ENCODE measurements around the gene ICAM2. TPM values are rescaled to one million over a fixed set of nuclear protein-coding genes. Genes with fewer than 3 reads are reported as not detected.

ICAM2 gene
- total RNA-seq, 5 donors from 2014 or later (not counting 1 experiment from before 2014, with no cell fraction given) = 69.6 to 132 (median 116) TPM

- H3K4me1 ChIP-seq (ENCODE audit: control insufficient read depth in 1 of 2, extremely low read depth in 1 of 2, insufficient read depth in 2 of 2, low read length in 2 of 2) = peaks cover 0 to 11% of the 10 kb centered on the region in 2 experiments
- no peaks in the 10 kb centered on the region for H3K9me3 ChIP-seq
- no peak overlapping the region for H3K4me3 ChIP-seq (ENCODE audit: control insufficient read depth in 1 of 2, extremely low read depth in 1 of 2, low read length in 1 of 2)
- CTCF ChIA-PET = interaction anchor here in 1 of 2 donors (0.5 kb wide), 1 partner anchor 791 kb away, joined by 4 read pairs; no protein-coding TSS in a partner anchor
- peaks cover 0 to 16% of the 10 kb centered on the region in 2 experiments for H3K27me3 ChIP-seq (replicated peaks in 1 of 2; ENCODE audit: control insufficient read depth in 2 of 2, extremely low read depth in 1 of 2, insufficient read depth in 2 of 2, low read length in 1 of 2)
- Mint-ChIP-seq H3K4me3 (no peak overlapping the region), H3K9me3 (no peaks in the 10 kb centered on the region), H3K36me3 (no peaks in the 10 kb centered on the region), H3K4me1 (peaks cover 0 to 14% (median 2%) of the 10 kb centered on the region in 3 donors), H3K27ac (peak overlapping the region in 1 of 2 donors; percentile 27), H3K27me3 (no peaks in the 10 kb centered on the region)
- DNase-seq = no peak
- H3K36me3 ChIP-seq (ENCODE audit: control insufficient read depth in 2 of 2, extremely low read depth in 1 of 2, insufficient read depth in 1 of 2, low read length in 1 of 2) = no peaks in the 10 kb centered on the region
- POLR2A ChIA-PET = no interaction called here
- 81% methylated on average over 11 of the region's 12 CpGs for whole genome bisulfite sequencing (ENCODE audit: insufficient coverage)
- no peak overlapping the region for H3K27ac ChIP-seq (ENCODE audit: low read length)
- no peak for ATAC-seq (replicated peaks in 1 of 4)
These were observed 46.4 kb downstream of the ICAM2 start for GRCh38 chr17:63973930-63974593.

GRCh38 chr17:63973247-63973646 is 47.2 kb downstream of the ICAM2 start:
- Mint-ChIP-seq H3K36me3 (no peaks in the 10 kb centered on the region), H3K4me3 (no peak overlapping the region), H3K4me1 (peaks cover 0 to 14% (median 2%) of the 10 kb centered on the region in 3 donors), H3K27ac (no peak overlapping the region), H3K9me3 (no peaks in the 10 kb centered on the region), H3K27me3 (no peaks in the 10 kb centered on the region)
- Histone ChIP-seq H3K27me3 (replicated peaks in 1 of 2; ENCODE audit: control insufficient read depth in 2 of 2, extremely low read depth in 1 of 2, insufficient read depth in 2 of 2, low read length in 1 of 2) (peaks cover 0 to 16% of the 10 kb centered on the region in 2 experiments), H3K27ac (ENCODE audit: low read length) (no peak overlapping the region), H3K4me3 (ENCODE audit: control insufficient read depth in 1 of 2, extremely low read depth in 1 of 2, low read length in 1 of 2) (no peak overlapping the region), H3K4me1 (ENCODE audit: control insufficient read depth in 1 of 2, extremely low read depth in 1 of 2, insufficient read depth in 2 of 2, low read length in 2 of 2) (peaks cover 0 to 11% of the 10 kb centered on the region in 2 experiments), H3K36me3 (ENCODE audit: control insufficient read depth in 2 of 2, extremely low read depth in 1 of 2, insufficient read depth in 1 of 2, low read length in 1 of 2) (no peaks in the 10 kb centered on the region), H3K9me3 (no peaks in the 10 kb centered on the region)
- DNase-seq (no peak), ATAC-seq (replicated peaks in 1 of 4) (no peak)
- CTCF ChIA-PET = no interaction called here
- POLR2A ChIA-PET = no interaction called here
- WGBS (ENCODE audit: insufficient coverage) = 91% methylated on average over 6 of the region's 6 CpGs

GRCh38 chr17:63972796-63973195 is 47.6 kb downstream of the ICAM2 start, which contains the start of gene SCN4A:
SCN4A (minus strand) TSS chr17:63972918; CDS start chr17:63972841, 77 bp downstream.
- 90% methylated on average over 7 of the region's 14 CpGs for WGBS (ENCODE audit: insufficient coverage)
- ChIA-PET POLR2A (no interaction called here), CTCF (no interaction called here)
- Histone ChIP-seq H3K27ac (ENCODE audit: low read length) (no peak within 1 kb of the TSS), H3K9me3 (no peaks in the 10 kb centered on the region), H3K27me3 (replicated peaks in 1 of 2; ENCODE audit: control insufficient read depth in 2 of 2, extremely low read depth in 1 of 2, insufficient read depth in 2 of 2, low read length in 1 of 2) (peaks cover 0 to 16% of the 10 kb centered on the region in 2 experiments), H3K36me3 (ENCODE audit: control insufficient read depth in 2 of 2, extremely low read depth in 1 of 2, insufficient read depth in 1 of 2, low read length in 1 of 2) (no peaks in the 10 kb centered on the region), H3K4me3 (ENCODE audit: control insufficient read depth in 1 of 2, extremely low read depth in 1 of 2, low read length in 1 of 2) (no peak within 1 kb of the TSS), H3K4me1 (ENCODE audit: control insufficient read depth in 1 of 2, extremely low read depth in 1 of 2, insufficient read depth in 2 of 2, low read length in 2 of 2) (peaks cover 0 to 13% of the 10 kb centered on the region in 2 experiments)
- H3K27me3 Mint-ChIP-seq = no peaks in the 10 kb centered on the region
- H3K4me1 Mint-ChIP-seq = peaks cover 0 to 14% (median 2%) of the 10 kb centered on the region in 3 donors
- H3K9me3 Mint-ChIP-seq = no peaks in the 10 kb centered on the region
- no peaks in the 10 kb centered on the region for H3K36me3 Mint-ChIP-seq
- H3K4me3 Mint-ChIP-seq = no peak within 1 kb of the TSS
- DNase-seq (no peak), ATAC-seq (replicated peaks in 1 of 4) (no peak)
- peak within 1 kb of the TSS in 1 of 2 donors; percentile 36 for H3K27ac Mint-ChIP-seq

- Mint-ChIP-seq H3K9me3 (no peaks in the 10 kb centered on the region), H3K36me3 (no peaks in the 10 kb centered on the region), H3K27ac (no peak overlapping the region), H3K27me3 (no peaks in the 10 kb centered on the region), H3K4me3 (no peak overlapping the region), H3K4me1 (peaks cover 11 to 14% (median 11%) of the 10 kb centered on the region in 3 donors)
- Histone ChIP-seq H3K27me3 (replicated peaks in 1 of 2; ENCODE audit: control insufficient read depth in 2 of 2, extremely low read depth in 1 of 2, insufficient read depth in 2 of 2, low read length in 1 of 2) (peaks cover 0 to 8% of the 10 kb centered on the region in 2 experiments), H3K27ac (ENCODE audit: low read length) (no peak overlapping the region), H3K9me3 (no peaks in the 10 kb centered on the region), H3K4me3 (ENCODE audit: control insufficient read depth in 1 of 2, extremely low read depth in 1 of 2, low read length in 1 of 2) (no peak overlapping the region), H3K4me1 (ENCODE audit: control insufficient read depth in 1 of 2, extremely low read depth in 1 of 2, insufficient read depth in 2 of 2, low read length in 2 of 2) (peaks cover 0 to 29% of the 10 kb centered on the region in 2 experiments), H3K36me3 (ENCODE audit: control insufficient read depth in 2 of 2, extremely low read depth in 1 of 2, insufficient read depth in 1 of 2, low read length in 1 of 2) (no peaks in the 10 kb centered on the region)
- ChIA-PET CTCF (interaction anchor here in 1 of 2 donors (0.7 kb wide), 1 partner anchor 273 kb away, joined by 3 read pairs; no protein-coding TSS in a partner anchor), POLR2A (no interaction called here)
- ATAC-seq (replicated peaks in 1 of 4) (no peak), DNase-seq (no peak)
- WGBS (ENCODE audit: insufficient coverage) = 86% methylated on average over 6 of the region's 10 CpGs
These were observed 51.2 kb downstream of the ICAM2 start for GRCh38 chr17:63969278-63969677.

GRCh38 chr17:63967953-63968352 is 52.5 kb downstream of the ICAM2 start:
- H3K4me3 ChIP-seq (ENCODE audit: control insufficient read depth in 1 of 2, extremely low read depth in 1 of 2, low read length in 1 of 2) = no peak overlapping the region
- no peaks in the 10 kb centered on the region for H3K36me3 ChIP-seq (ENCODE audit: control insufficient read depth in 2 of 2, extremely low read depth in 1 of 2, insufficient read depth in 1 of 2, low read length in 1 of 2)
- H3K4me1 ChIP-seq (ENCODE audit: control insufficient read depth in 1 of 2, extremely low read depth in 1 of 2, insufficient read depth in 2 of 2, low read length in 2 of 2) = peaks cover 0 to 29% of the 10 kb centered on the region in 2 experiments
- no peaks in the 10 kb centered on the region for H3K36me3 Mint-ChIP-seq
- 76% methylated on average over 15 of the region's 19 CpGs for WGBS (ENCODE audit: insufficient coverage)
- no peak for DNase-seq
- H3K27ac ChIP-seq (ENCODE audit: low read length) = no peak overlapping the region
- no peak for ATAC-seq (replicated peaks in 1 of 4)
- H3K27me3 ChIP-seq (replicated peaks in 1 of 2; ENCODE audit: control insufficient read depth in 2 of 2, extremely low read depth in 1 of 2, insufficient read depth in 2 of 2, low read length in 1 of 2) = no peaks in the 10 kb centered on the region
- no peaks in the 10 kb centered on the region for H3K9me3 ChIP-seq
- H3K4me3 Mint-ChIP-seq = no peak overlapping the region
- H3K9me3 Mint-ChIP-seq = no peaks in the 10 kb centered on the region
- H3K27me3 Mint-ChIP-seq = no peaks in the 10 kb centered on the region
- no peak overlapping the region for H3K27ac Mint-ChIP-seq
- CTCF ChIA-PET = interaction anchor here in 1 of 2 donors (0.7 kb wide), 1 partner anchor 778 kb away, joined by 4 read pairs; no protein-coding TSS in a partner anchor
- POLR2A ChIA-PET = no interaction called here
- H3K4me1 Mint-ChIP-seq = peaks cover 11 to 14% (median 11%) of the 10 kb centered on the region in 3 donors

- H3K4me3 Mint-ChIP-seq = no peak overlapping the region
- H3K36me3 Mint-ChIP-seq = no peaks in the 10 kb centered on the region
- H3K27me3 Mint-ChIP-seq = no peaks in the 10 kb centered on the region
- no peaks in the 10 kb centered on the region for H3K36me3 ChIP-seq (ENCODE audit: control insufficient read depth in 2 of 2, extremely low read depth in 1 of 2, insufficient read depth in 1 of 2, low read length in 1 of 2)
- H3K4me1 ChIP-seq (ENCODE audit: control insufficient read depth in 1 of 2, extremely low read depth in 1 of 2, insufficient read depth in 2 of 2, low read length in 2 of 2) = peaks cover 0 to 29% of the 10 kb centered on the region in 2 experiments
- ATAC-seq (replicated peaks in 1 of 4) (peak; percentile 67 to 99 (median 82)), DNase-seq (peak in 31 of 35 experiments; percentile 17 to 81 (median 59))
- no peaks in the 10 kb centered on the region for H3K27me3 ChIP-seq (replicated peaks in 1 of 2; ENCODE audit: control insufficient read depth in 2 of 2, extremely low read depth in 1 of 2, insufficient read depth in 2 of 2, low read length in 1 of 2)
- H3K4me1 Mint-ChIP-seq = peaks cover 11 to 16% (median 14%) of the 10 kb centered on the region in 3 donors
- H3K27ac Mint-ChIP-seq = peak overlapping the region in 1 of 2 donors; percentile 1
- WGBS (ENCODE audit: insufficient coverage) = 67% methylated on average over 11 of the region's 11 CpGs
- no peaks in the 10 kb centered on the region for H3K9me3 Mint-ChIP-seq
- H3K4me3 ChIP-seq (ENCODE audit: control insufficient read depth in 1 of 2, extremely low read depth in 1 of 2, low read length in 1 of 2) = no peak overlapping the region
- no peak overlapping the region for H3K27ac ChIP-seq (ENCODE audit: low read length)
- POLR2A ChIA-PET = interaction anchor here in 1 of 2 donors (0.6 kb wide), 1 partner anchor 19 kb away, joined by 4 read pairs; no protein-coding TSS in a partner anchor
- CTCF ChIA-PET = interaction anchor here (0.6 to 1.0 kb wide), 4 partner anchors 52 to 167 kb away, joined by 3 read pairs; no protein-coding TSS in a partner anchor
- no peaks in the 10 kb centered on the region for H3K9me3 ChIP-seq
These were observed 53.7 kb downstream of the ICAM2 start for GRCh38 chr17:63966646-63967264.

Measured in T-cell (primary cell).